Keratinocyte (primary cell): ENCODE results near the gene ZWINT. TPM values are rescaled to one million over a fixed set of nuclear protein-coding genes. Genes with fewer than 3 reads are reported as not detected.

Experiments used
- DNase-seq: peaks from one replicate; pipeline ENCODE4 v3.0.0-alpha.2; 2011; ENCODE audit warnings: low read depth, missing footprints, low spot score
- FAIRE-seq: peaks from 2 replicates; lab custom pipeline; 2011; peaks lifted over from hg19 to GRCh38; lab: Jason Lieb, UNC
- H2AFZ ChIP-seq: 2 replicates; pipeline ENCODE4 v1.6.0; 2012; ENCODE audit warnings: low read length, control low read depth, inconsistent platforms; ENCODE audit not compliant: control insufficient read depth
- H3K27ac ChIP-seq: 2 replicates; pipeline ENCODE4 v1.5.1; 2011; ENCODE audit warnings: low read length; ENCODE audit not compliant: control insufficient read depth, insufficient read depth
- H3K27me3 ChIP-seq: 3 replicates; pipeline ENCODE4 v1.6.0; 2011; ENCODE audit warnings: low read length; ENCODE audit not compliant: control insufficient read depth, insufficient read depth; ENCODE audit errors: extremely low read depth
- H3K36me3 ChIP-seq, 2 experiments: 2 replicates in 1 of 2; 3 replicates in 1 of 2; pipeline ENCODE4 v1.5.1; 2011; ENCODE audit warnings: low read length in 2 of 2, mild to moderate bottlenecking in 1 of 2; ENCODE audit not compliant: control insufficient read depth in 2 of 2, insufficient read depth in 2 of 2; ENCODE audit errors: extremely low read depth in 1 of 2
- H3K4me1 ChIP-seq: 3 replicates; pipeline ENCODE4 v1.5.1; 2011; ENCODE audit warnings: low read length; ENCODE audit not compliant: control insufficient read depth, insufficient read depth; ENCODE audit errors: extremely low read depth
- H3K4me2 ChIP-seq: 3 replicates; pipeline ENCODE4 v1.6.0; 2011; ENCODE audit warnings: low read depth, low read length; ENCODE audit not compliant: control insufficient read depth, insufficient read depth; ENCODE audit errors: extremely low read depth
- H3K4me3 ChIP-seq, 3 experiments: fragments of 200-600 bp in 1 of 3; sonication (generic) in 1 of 3; 2 replicates in 2 of 3; 3 replicates in 1 of 3; pipeline ENCODE4 v1.5.1; 2011 to 2016; ENCODE audit warnings: low read length in 3 of 3, mild to moderate bottlenecking in 3 of 3, control low read depth in 2 of 3, inconsistent platforms in 1 of 3, low read depth in 1 of 3, mixed read lengths in 1 of 3, mixed run types in 1 of 3, moderate library complexity in 1 of 3; ENCODE audit not compliant: control insufficient read depth in 2 of 3, insufficient read depth in 2 of 3; ENCODE audit errors: extremely low read depth in 1 of 3
- H3K79me2 ChIP-seq: 2 replicates; pipeline ENCODE4 v1.6.0; 2012; ENCODE audit warnings: low read length; ENCODE audit not compliant: control insufficient read depth, insufficient read depth
- H3K9ac ChIP-seq: 3 replicates; pipeline ENCODE4 v1.6.0; 2011; ENCODE audit warnings: low read length; ENCODE audit not compliant: control insufficient read depth, insufficient read depth; ENCODE audit errors: extremely low read depth
- H3K9me1 ChIP-seq: 3 replicates; pipeline ENCODE4 v1.6.0; 2011; ENCODE audit warnings: low read length; ENCODE audit not compliant: control insufficient read depth, insufficient read depth; ENCODE audit errors: extremely low read depth
- H3K9me3 ChIP-seq: 2 replicates; pipeline ENCODE4 v1.5.1; 2012; ENCODE audit warnings: low read depth, low read length; ENCODE audit not compliant: control insufficient read depth
- H4K20me1 ChIP-seq: 3 replicates; pipeline ENCODE4 v1.6.0; 2011; ENCODE audit warnings: low read length; ENCODE audit not compliant: control insufficient read depth, insufficient read depth; ENCODE audit errors: extremely low read depth
- EZH2 ChIP-seq: IDR thresholded peaks from one replicate; pipeline ENCODE4 v1.6.1; 2012; ENCODE audit warnings: inconsistent platforms, mild to moderate bottlenecking, low read length, moderate library complexity
- dilution Hi-C: fragments of 300-500 bp; cut with MboI; formaldehyde crosslinking; loops from one replicate; pipeline ENCODE4 v1.7.0; 2020; ENCODE audit warnings: low sequenced_read_pairs; ENCODE audit not compliant: extremely low pct_ligation_motif_present
- polyA plus RNA-seq, 5 experiments: library from polyadenylated mRNA; depleted of rRNA in 3 of 5; stranded (reverse) in 3 of 5; stranded (forward) in 1 of 5; unstranded in 1 of 5; fragments of >200 nt; gene quantifications; 1 replicate in 1 of 5; 2 replicates in 3 of 5; 3 replicates in 1 of 5; pipeline versions ENCODE4 v1.2.1 to v1.2.3, GENCODE V29; 2011 to 2012; ENCODE audit warnings: missing spikeins in 2 of 5, low read depth in 1 of 5, low replicate concordance in 1 of 5
- TF ChIP-seq, protein P1 (sequence below), 3 experiments: IDR thresholded peaks in 1 of 3; conservative IDR thresholded peaks in 1 of 3; optimal IDR thresholded peaks in 1 of 3; 2 replicates in 2 of 3; 3 replicates in 1 of 3; pipeline versions ENCODE3 to v1.5.1; 2011; ENCODE audit warnings: low read length in 3 of 3, mild to moderate bottlenecking in 3 of 3, moderate library complexity in 2 of 3, control low read depth in 1 of 3, inconsistent platforms in 1 of 3; ENCODE audit not compliant: insufficient read depth in 2 of 3; ENCODE audit errors: extremely low read depth in 1 of 3

Gene ZWINT
- polyA plus RNA-seq, 1 donor (not counting 4 experiments of a cell fraction or from before 2014, with no cell fraction given), result 31.2 TPM

DNA sequence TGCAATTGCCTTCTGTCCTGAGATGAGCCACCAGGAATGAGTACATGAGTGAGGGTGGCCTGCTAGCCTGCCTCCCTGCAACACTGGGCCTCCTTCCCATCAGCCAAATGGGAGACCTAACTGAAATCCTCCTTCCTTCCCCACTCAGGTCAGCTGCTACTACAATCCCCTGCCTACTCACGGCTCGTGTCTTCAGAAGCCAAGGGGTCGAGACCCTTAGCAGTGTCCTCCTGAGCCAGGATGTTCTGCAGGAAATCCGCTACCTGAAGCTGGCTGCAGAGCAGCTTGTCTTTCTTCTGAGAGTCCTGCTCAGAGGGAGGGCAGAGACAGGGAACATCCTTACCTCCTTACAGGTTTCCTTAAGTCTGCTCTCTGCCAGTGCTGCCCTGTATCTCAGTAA is 1.2 kb downstream of the ZWINT start:
- dilution Hi-C loops, result no loop called here
- H3K9ac ChIP-seq, result peak overlapping the region; percentile 81
- H3K4me1 ChIP-seq, result peaks cover 14% of the 10 kb centered on the region
- peaks cover 20% of the 10 kb centered on the region for H3K79me2 ChIP-seq
- H3K9me3 ChIP-seq, result no peaks in the 10 kb centered on the region
- DNase-seq (no peak), FAIRE-seq (no peak)
- peak overlapping the region in 2 of 3 experiments; percentile 90 for H3K4me3 ChIP-seq
- TF ChIP-seq, protein P1, sequence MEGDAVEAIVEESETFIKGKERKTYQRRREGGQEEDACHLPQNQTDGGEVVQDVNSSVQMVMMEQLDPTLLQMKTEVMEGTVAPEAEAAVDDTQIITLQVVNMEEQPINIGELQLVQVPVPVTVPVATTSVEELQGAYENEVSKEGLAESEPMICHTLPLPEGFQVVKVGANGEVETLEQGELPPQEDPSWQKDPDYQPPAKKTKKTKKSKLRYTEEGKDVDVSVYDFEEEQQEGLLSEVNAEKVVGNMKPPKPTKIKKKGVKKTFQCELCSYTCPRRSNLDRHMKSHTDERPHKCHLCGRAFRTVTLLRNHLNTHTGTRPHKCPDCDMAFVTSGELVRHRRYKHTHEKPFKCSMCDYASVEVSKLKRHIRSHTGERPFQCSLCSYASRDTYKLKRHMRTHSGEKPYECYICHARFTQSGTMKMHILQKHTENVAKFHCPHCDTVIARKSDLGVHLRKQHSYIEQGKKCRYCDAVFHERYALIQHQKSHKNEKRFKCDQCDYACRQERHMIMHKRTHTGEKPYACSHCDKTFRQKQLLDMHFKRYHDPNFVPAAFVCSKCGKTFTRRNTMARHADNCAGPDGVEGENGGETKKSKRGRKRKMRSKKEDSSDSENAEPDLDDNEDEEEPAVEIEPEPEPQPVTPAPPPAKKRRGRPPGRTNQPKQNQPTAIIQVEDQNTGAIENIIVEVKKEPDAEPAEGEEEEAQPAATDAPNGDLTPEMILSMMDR (optimal IDR thresholded peaks at IDR 0.05 in 1 of 3, IDR thresholded peaks at IDR 0.05 in 1 of 3, conservative IDR thresholded peaks at IDR 0.05 in 1 of 3; ENCODE audit: extremely low read depth in 1 of 3, insufficient read depth in 2 of 3, low read length in 3 of 3), result no peak
- TF ChIP-seq EZH2, result no peak
- H3K27ac ChIP-seq, result no peak overlapping the region
- H3K9me1 ChIP-seq, result no peaks in the 10 kb centered on the region
- H4K20me1 ChIP-seq, result no peaks in the 10 kb centered on the region
- peak overlapping the region; percentile 88 for H3K4me2 ChIP-seq
- no peak overlapping the region for H2AFZ ChIP-seq
- peaks cover 2 to 14% of the 10 kb centered on the region in 2 experiments for H3K36me3 ChIP-seq
- no peaks in the 10 kb centered on the region for H3K27me3 ChIP-seq

DNA sequence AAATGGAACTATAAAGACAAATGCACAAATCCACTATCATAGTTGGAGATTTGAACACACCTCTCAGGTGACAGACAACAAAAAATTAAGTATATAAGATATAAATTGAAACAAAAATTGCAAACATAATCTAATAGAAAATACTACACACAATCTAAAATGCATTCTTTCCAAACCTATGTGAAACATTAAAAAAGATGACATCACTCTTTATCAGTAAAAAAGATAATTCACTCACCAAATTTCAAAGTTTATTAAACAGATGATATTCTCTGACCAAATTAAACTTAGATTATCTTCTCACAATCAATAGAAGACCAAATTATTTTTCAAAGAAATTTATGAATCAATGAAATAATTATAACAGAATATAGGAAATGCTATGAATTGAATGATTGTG is 4.0 kb downstream of the ZWINT start:
- peaks cover 20% of the 10 kb centered on the region for H3K79me2 ChIP-seq
- no peaks in the 10 kb centered on the region for H3K9me3 ChIP-seq
- no peak overlapping the region for H3K4me2 ChIP-seq
- FAIRE-seq, result no peak
- H3K4me1 ChIP-seq, result peaks cover 9% of the 10 kb centered on the region
- no peaks in the 10 kb centered on the region for H3K27me3 ChIP-seq
- H3K9me1 ChIP-seq, result no peaks in the 10 kb centered on the region
- dilution Hi-C loops, result no loop called here
- no peak overlapping the region for H3K9ac ChIP-seq
- no peak overlapping the region for H3K4me3 ChIP-seq
- H2AFZ ChIP-seq, result no peak overlapping the region
- no peak overlapping the region for H3K27ac ChIP-seq
- H4K20me1 ChIP-seq, result no peaks in the 10 kb centered on the region
- TF ChIP-seq, protein P1 (optimal IDR thresholded peaks at IDR 0.05 in 1 of 3, IDR thresholded peaks at IDR 0.05 in 1 of 3, conservative IDR thresholded peaks at IDR 0.05 in 1 of 3; ENCODE audit: extremely low read depth in 1 of 3, insufficient read depth in 2 of 3, low read length in 3 of 3), result no peak
- TF ChIP-seq EZH2, result no peak
- H3K36me3 ChIP-seq, result peaks cover 2 to 14% of the 10 kb centered on the region in 2 experiments
- DNase-seq, result no peak
